ENCODE results near the gene STK10.

DNA sequence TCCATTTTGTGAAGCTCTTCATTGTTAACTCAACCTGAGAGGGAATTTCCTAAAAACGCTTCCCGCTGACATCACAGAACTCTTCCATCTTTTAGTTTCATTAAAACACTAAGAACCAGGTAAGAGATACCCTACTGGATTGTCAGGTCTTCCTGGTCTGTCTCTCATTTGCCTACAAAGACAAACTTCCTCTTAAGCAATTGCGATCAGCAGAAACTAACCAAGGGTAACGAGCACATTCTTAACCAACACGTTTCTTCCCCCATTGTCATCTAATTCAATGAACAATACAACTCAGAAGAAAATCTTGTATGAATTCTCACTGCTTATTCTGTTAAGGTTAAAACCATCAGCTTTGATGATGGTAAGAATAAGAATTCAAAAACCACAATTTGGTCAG, 188.1 kb downstream of the STK10 start:
- TF ChIP-seq, protein P1, sequence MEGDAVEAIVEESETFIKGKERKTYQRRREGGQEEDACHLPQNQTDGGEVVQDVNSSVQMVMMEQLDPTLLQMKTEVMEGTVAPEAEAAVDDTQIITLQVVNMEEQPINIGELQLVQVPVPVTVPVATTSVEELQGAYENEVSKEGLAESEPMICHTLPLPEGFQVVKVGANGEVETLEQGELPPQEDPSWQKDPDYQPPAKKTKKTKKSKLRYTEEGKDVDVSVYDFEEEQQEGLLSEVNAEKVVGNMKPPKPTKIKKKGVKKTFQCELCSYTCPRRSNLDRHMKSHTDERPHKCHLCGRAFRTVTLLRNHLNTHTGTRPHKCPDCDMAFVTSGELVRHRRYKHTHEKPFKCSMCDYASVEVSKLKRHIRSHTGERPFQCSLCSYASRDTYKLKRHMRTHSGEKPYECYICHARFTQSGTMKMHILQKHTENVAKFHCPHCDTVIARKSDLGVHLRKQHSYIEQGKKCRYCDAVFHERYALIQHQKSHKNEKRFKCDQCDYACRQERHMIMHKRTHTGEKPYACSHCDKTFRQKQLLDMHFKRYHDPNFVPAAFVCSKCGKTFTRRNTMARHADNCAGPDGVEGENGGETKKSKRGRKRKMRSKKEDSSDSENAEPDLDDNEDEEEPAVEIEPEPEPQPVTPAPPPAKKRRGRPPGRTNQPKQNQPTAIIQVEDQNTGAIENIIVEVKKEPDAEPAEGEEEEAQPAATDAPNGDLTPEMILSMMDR (IDR thresholded peaks at IDR 0.05; ENCODE audit: insufficient read depth, low read length), result no peak
- TF ChIP-seq, protein P2, sequence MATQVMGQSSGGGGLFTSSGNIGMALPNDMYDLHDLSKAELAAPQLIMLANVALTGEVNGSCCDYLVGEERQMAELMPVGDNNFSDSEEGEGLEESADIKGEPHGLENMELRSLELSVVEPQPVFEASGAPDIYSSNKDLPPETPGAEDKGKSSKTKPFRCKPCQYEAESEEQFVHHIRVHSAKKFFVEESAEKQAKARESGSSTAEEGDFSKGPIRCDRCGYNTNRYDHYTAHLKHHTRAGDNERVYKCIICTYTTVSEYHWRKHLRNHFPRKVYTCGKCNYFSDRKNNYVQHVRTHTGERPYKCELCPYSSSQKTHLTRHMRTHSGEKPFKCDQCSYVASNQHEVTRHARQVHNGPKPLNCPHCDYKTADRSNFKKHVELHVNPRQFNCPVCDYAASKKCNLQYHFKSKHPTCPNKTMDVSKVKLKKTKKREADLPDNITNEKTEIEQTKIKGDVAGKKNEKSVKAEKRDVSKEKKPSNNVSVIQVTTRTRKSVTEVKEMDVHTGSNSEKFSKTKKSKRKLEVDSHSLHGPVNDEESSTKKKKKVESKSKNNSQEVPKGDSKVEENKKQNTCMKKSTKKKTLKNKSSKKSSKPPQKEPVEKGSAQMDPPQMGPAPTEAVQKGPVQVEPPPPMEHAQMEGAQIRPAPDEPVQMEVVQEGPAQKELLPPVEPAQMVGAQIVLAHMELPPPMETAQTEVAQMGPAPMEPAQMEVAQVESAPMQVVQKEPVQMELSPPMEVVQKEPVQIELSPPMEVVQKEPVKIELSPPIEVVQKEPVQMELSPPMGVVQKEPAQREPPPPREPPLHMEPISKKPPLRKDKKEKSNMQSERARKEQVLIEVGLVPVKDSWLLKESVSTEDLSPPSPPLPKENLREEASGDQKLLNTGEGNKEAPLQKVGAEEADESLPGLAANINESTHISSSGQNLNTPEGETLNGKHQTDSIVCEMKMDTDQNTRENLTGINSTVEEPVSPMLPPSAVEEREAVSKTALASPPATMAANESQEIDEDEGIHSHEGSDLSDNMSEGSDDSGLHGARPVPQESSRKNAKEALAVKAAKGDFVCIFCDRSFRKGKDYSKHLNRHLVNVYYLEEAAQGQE (IDR thresholded peaks at IDR 0.05; ENCODE audit: insufficient replicate concordance, low read depth), result no peak
